ENCODE results near the gene EPHA8. TPM values are rescaled to one million over a fixed set of nuclear protein-coding genes. Genes with fewer than 3 reads are reported as not detected.

EPHA8 gene
- total RNA-seq, 2 donors from 2014 or later: not detected

GRCh38 chr1:22595108-22595507 lies 31.8 kb downstream of the EPHA8 start:
- no peaks in the 10 kb centered on the region for H3K9me3 ChIP-seq (ENCODE audit: control insufficient read depth, low read length, poor library complexity, severe bottlenecking)
- no peak for DNase-seq
- H3K36me3 Mint-ChIP-seq (ENCODE audit: low read depth): no peaks in the 10 kb centered on the region
- H3K27ac Mint-ChIP-seq: no peak overlapping the region
- H3K4me1 Mint-ChIP-seq: peaks cover 6% of the 10 kb centered on the region
- peaks cover 46% of the 10 kb centered on the region for H3K27me3 Mint-ChIP-seq
- no peak overlapping the region for H3K4me3 Mint-ChIP-seq
- ATAC-seq: no peak

GRCh38 chr1:22597301-22597965 lies 34.1 kb downstream of the EPHA8 start:
- Mint-ChIP-seq H3K4me3 (no peak overlapping the region), H3K36me3 (ENCODE audit: low read depth) (no peaks in the 10 kb centered on the region), H3K4me1 (peaks cover 2% of the 10 kb centered on the region), H3K27ac (no peak overlapping the region), H3K27me3 (peaks cover 24% of the 10 kb centered on the region)
- DNase-seq: no peak
- no peaks in the 10 kb centered on the region for H3K9me3 ChIP-seq (ENCODE audit: control insufficient read depth, low read length, poor library complexity, severe bottlenecking)
- ATAC-seq: no peak

- Mint-ChIP-seq H3K4me1 (peaks cover 2% of the 10 kb centered on the region), H3K36me3 (ENCODE audit: low read depth) (no peaks in the 10 kb centered on the region), H3K27ac (no peak overlapping the region), H3K4me3 (no peak overlapping the region), H3K27me3 (peaks cover 23% of the 10 kb centered on the region)
- DNase-seq: no peak
- H3K9me3 ChIP-seq (ENCODE audit: control insufficient read depth, low read length, poor library complexity, severe bottlenecking): no peaks in the 10 kb centered on the region
- no peak for ATAC-seq
Measured at GRCh38 chr1:22597996-22598395, 34.7 kb downstream of the EPHA8 start.

- Mint-ChIP-seq H3K27me3 (peaks cover 29% of the 10 kb centered on the region), H3K36me3 (ENCODE audit: low read depth) (no peaks in the 10 kb centered on the region), H3K4me1 (peaks cover 2% of the 10 kb centered on the region), H3K27ac (no peak overlapping the region), H3K4me3 (no peak overlapping the region)
- H3K9me3 ChIP-seq (ENCODE audit: control insufficient read depth, low read length, poor library complexity, severe bottlenecking): no peaks in the 10 kb centered on the region
- ATAC-seq (no peak), DNase-seq (no peak)
Measured at GRCh38 chr1:22598736-22599135, 35.4 kb downstream of the EPHA8 start.

GRCh38 chr1:22600071-22600816 lies 37.0 kb downstream of the EPHA8 start:
- no peak for DNase-seq
- Mint-ChIP-seq H3K27me3 (peaks cover 42% of the 10 kb centered on the region), H3K4me3 (no peak overlapping the region), H3K36me3 (ENCODE audit: low read depth) (no peaks in the 10 kb centered on the region), H3K27ac (no peak overlapping the region), H3K4me1 (peaks cover 2% of the 10 kb centered on the region)
- H3K9me3 ChIP-seq (ENCODE audit: control insufficient read depth, low read length, poor library complexity, severe bottlenecking): no peaks in the 10 kb centered on the region
- ATAC-seq: no peak

GRCh38 chr1:22600817-22601605 lies 37.7 kb downstream of the EPHA8 start:
- Mint-ChIP-seq H3K36me3 (ENCODE audit: low read depth) (no peaks in the 10 kb centered on the region), H3K27me3 (peaks cover 42% of the 10 kb centered on the region), H3K4me3 (no peak overlapping the region), H3K27ac (no peak overlapping the region), H3K4me1 (peaks cover 2% of the 10 kb centered on the region)
- no peak for DNase-seq
- H3K9me3 ChIP-seq (ENCODE audit: control insufficient read depth, low read length, poor library complexity, severe bottlenecking): no peaks in the 10 kb centered on the region
- ATAC-seq: no peak

- DNase-seq: no peak
- Mint-ChIP-seq H3K27ac (no peak overlapping the region), H3K36me3 (ENCODE audit: low read depth) (no peaks in the 10 kb centered on the region), H3K27me3 (peaks cover 45% of the 10 kb centered on the region), H3K4me3 (no peak overlapping the region), H3K4me1 (peaks cover 2% of the 10 kb centered on the region)
- no peaks in the 10 kb centered on the region for H3K9me3 ChIP-seq (ENCODE audit: control insufficient read depth, low read length, poor library complexity, severe bottlenecking)
- no peak for ATAC-seq
Measured at GRCh38 chr1:22601610-22602009, 38.3 kb downstream of the EPHA8 start.

- DNase-seq (no peak), ATAC-seq (no peak)
Measured at GRCh38 chr1:22602060-22602740, 38.9 kb downstream of the EPHA8 start.

GRCh38 chr1:22606161-22606560 lies 42.9 kb downstream of the EPHA8 start:
- H3K4me3 Mint-ChIP-seq: no peak overlapping the region
- no peaks in the 10 kb centered on the region for H3K36me3 Mint-ChIP-seq (ENCODE audit: low read depth)
- H3K27me3 Mint-ChIP-seq: peaks cover 58% of the 10 kb centered on the region
- H3K9me3 ChIP-seq (ENCODE audit: control insufficient read depth, low read length, poor library complexity, severe bottlenecking): no peaks in the 10 kb centered on the region
- no peak for ATAC-seq
- H3K4me1 Mint-ChIP-seq: no peaks in the 10 kb centered on the region
- no peak for DNase-seq
- no peak overlapping the region for H3K27ac Mint-ChIP-seq

More at GRCh38 chr1:22602060-22602740, 38.9 kb downstream of the EPHA8 start:
- H3K9me3 ChIP-seq (ENCODE audit: control insufficient read depth, low read length, poor library complexity, severe bottlenecking): no peaks in the 10 kb centered on the region
- Mint-ChIP-seq H3K4me1 (no peaks in the 10 kb centered on the region), H3K27ac (no peak overlapping the region), H3K4me3 (no peak overlapping the region), H3K27me3 (peaks cover 39% of the 10 kb centered on the region), H3K36me3 (ENCODE audit: low read depth) (no peaks in the 10 kb centered on the region)

- no peak overlapping the region for H3K4me3 Mint-ChIP-seq
- H3K9me3 ChIP-seq (ENCODE audit: control insufficient read depth, low read length, poor library complexity, severe bottlenecking): no peaks in the 10 kb centered on the region
- H3K4me1 Mint-ChIP-seq: no peaks in the 10 kb centered on the region
- no peak overlapping the region for H3K27ac Mint-ChIP-seq
- H3K36me3 Mint-ChIP-seq (ENCODE audit: low read depth): no peaks in the 10 kb centered on the region
- ATAC-seq: no peak
- peaks cover 58% of the 10 kb centered on the region for H3K27me3 Mint-ChIP-seq
- DNase-seq: no peak
Measured at GRCh38 chr1:22607154-22607553, 43.9 kb downstream of the EPHA8 start.

- H3K36me3 Mint-ChIP-seq (ENCODE audit: low read depth): no peaks in the 10 kb centered on the region
- no peaks in the 10 kb centered on the region for H3K9me3 ChIP-seq (ENCODE audit: control insufficient read depth, low read length, poor library complexity, severe bottlenecking)
Measured at GRCh38 chr1:22608361-22608760, 45.1 kb downstream of the EPHA8 start.

GRCh38 chr1:22609291-22609690 lies 46.0 kb downstream of the EPHA8 start:
- DNase-seq (no peak), ATAC-seq (no peak)
- H3K4me1 Mint-ChIP-seq: no peaks in the 10 kb centered on the region
- H3K9me3 ChIP-seq (ENCODE audit: control insufficient read depth, low read length, poor library complexity, severe bottlenecking): no peaks in the 10 kb centered on the region
- peaks cover 57% of the 10 kb centered on the region for H3K27me3 Mint-ChIP-seq
- H3K27ac Mint-ChIP-seq: no peak overlapping the region
- H3K36me3 Mint-ChIP-seq (ENCODE audit: low read depth): no peaks in the 10 kb centered on the region
- H3K4me3 Mint-ChIP-seq: no peak overlapping the region

More at GRCh38 chr1:22608361-22608760, 45.1 kb downstream of the EPHA8 start:
- Mint-ChIP-seq H3K4me3 (no peak overlapping the region), H3K27me3 (peaks cover 63% of the 10 kb centered on the region), H3K27ac (no peak overlapping the region), H3K4me1 (no peaks in the 10 kb centered on the region)
- DNase-seq (no peak), ATAC-seq (no peak)

GRCh38 chr1:22611530-22611947 lies 48.2 kb downstream of the EPHA8 start:
- H3K4me1 Mint-ChIP-seq: no peaks in the 10 kb centered on the region
- DNase-seq: no peak
- H3K9me3 ChIP-seq (ENCODE audit: control insufficient read depth, low read length, poor library complexity, severe bottlenecking): no peaks in the 10 kb centered on the region
- no peak overlapping the region for H3K27ac Mint-ChIP-seq
- H3K27me3 Mint-ChIP-seq: peaks cover 53% of the 10 kb centered on the region
- no peak for ATAC-seq
- H3K4me3 Mint-ChIP-seq: no peak overlapping the region
- no peaks in the 10 kb centered on the region for H3K36me3 Mint-ChIP-seq (ENCODE audit: low read depth)

Data from T-helper 17 cell (primary cell).